Dermis blood vessel endothelial cell (primary cell): Measurements from ENCODE around the gene GPR42. TPM values are rescaled to one million over a fixed set of nuclear protein-coding genes. Genes with fewer than 3 reads are reported as not detected.
"Not testable (repeated sequence)": the region's sequence is repeated elsewhere in the genome, so short reads cannot be mapped to it uniquely, and the experiment has no call there.

Experiments used
- DNase-seq: peaks from one replicate; pipeline ENCODE4 v3.0.0; 2010
- total RNA-seq: library from RNA; depleted of rRNA; stranded (reverse); fragments of >200 nt; gene quantifications from 2 replicates; pipeline ENCODE4 v1.2.3, GENCODE V29; 2014

Gene GPR42
- total RNA-seq, 1 donor from 2014 or later: not detected

- no peak for DNase-seq
Observed at GRCh38 chr19:35347171-35347929, 23.5 kb upstream of the GPR42 start, which contains the start of gene FFAR1. TSS of gene FFAR1 (plus strand) at chr19:35347902. CDS start at chr19:35351552, 3,650 bp downstream.

GRCh38 chr19:35347930-35348298 lies 23.0 kb upstream of the GPR42 start:
- DNase-seq: no peak

GRCh38 chr19:35348911-35349611 lies 21.8 kb upstream of the GPR42 start:
- no peak for DNase-seq

- no peak for DNase-seq
Observed at GRCh38 chr19:35349614-35350521, 21.0 kb upstream of the GPR42 start.

- no peak for DNase-seq
Observed at GRCh38 chr19:35350591-35350990, 20.3 kb upstream of the GPR42 start.

- DNase-seq: no peak
Observed at GRCh38 chr19:35351411-35352176, 19.3 kb upstream of the GPR42 start.

- no peak for DNase-seq
Observed at GRCh38 chr19:35352177-35352447, 18.8 kb upstream of the GPR42 start.

GRCh38 chr19:35352448-35353304 lies 18.2 kb upstream of the GPR42 start:
- DNase-seq: peak; percentile 85

GRCh38 chr19:35353635-35354034 lies 17.2 kb upstream of the GPR42 start:
- no peak for DNase-seq

- no peak for DNase-seq
Observed at GRCh38 chr19:35354898-35355297, 16.0 kb upstream of the GPR42 start.

- no peak for DNase-seq
Observed at GRCh38 chr19:35355791-35356460, 14.9 kb upstream of the GPR42 start.

GRCh38 chr19:35357867-35358573 lies 12.8 kb upstream of the GPR42 start, which contains the start of gene FFAR3:
TSS of gene FFAR3 (plus strand) at chr19:35358460. CDS start at chr19:35358891, 431 bp downstream.
- peak; percentile 51 for DNase-seq

- not testable (repeated sequence) for DNase-seq
Observed at GRCh38 chr19:35358834-35359233, 12.0 kb upstream of the GPR42 start.

GRCh38 chr19:35359395-35359794 lies 11.5 kb upstream of the GPR42 start:
- DNase-seq: not testable (repeated sequence)

GRCh38 chr19:35360081-35360480 lies 10.8 kb upstream of the GPR42 start:
- DNase-seq: not testable (repeated sequence)

- DNase-seq: no peak
Observed at GRCh38 chr19:35360880-35361420, 9.9 kb upstream of the GPR42 start.

GRCh38 chr19:35362261-35363000 lies 8.4 kb upstream of the GPR42 start:
- DNase-seq: no peak

- DNase-seq: no peak
Observed at GRCh38 chr19:35363001-35363590, 7.8 kb upstream of the GPR42 start.
